K562 (cell line): ENCODE data around the gene DNAH3. TPM values are rescaled to one million over a fixed set of nuclear protein-coding genes. Genes with fewer than 3 reads are reported as not detected.

Source experiments
- ARID1B ChIP-seq: fragments of 450-650 bp; IDR thresholded peaks from 2 replicates; pipeline ENCODE4 v1.6.1; 2016; ENCODE audit warnings: antibody characterized with exemption, mild to moderate bottlenecking, inconsistent platforms
- CCAR2 ChIP-seq: fragments of 200-400 bp; formaldehyde crosslinking; IDR thresholded peaks from 2 replicates; pipeline ENCODE4 v1.6.1; 2017; ENCODE audit warnings: mild to moderate bottlenecking, low read depth, low read length
- CSDE1 ChIP-seq, 2 experiments: fragments of 450-650 bp; IDR thresholded peaks; 2 replicates each; pipeline ENCODE4 v1.6.1; 2016; ENCODE audit warnings: mild to moderate bottlenecking in 1 of 2
- KDM5B ChIP-seq: fragments of 200-600 bp; sonication (generic); IDR thresholded peaks from 2 replicates; pipeline ENCODE4 v1.6.1; 2012; ENCODE audit warnings: low read depth, mild to moderate bottlenecking, moderate library complexity, low read length, control low read depth, inconsistent platforms; ENCODE audit not compliant: insufficient replicate concordance
- KLF1 ChIP-seq: fragments of 450-650 bp; IDR thresholded peaks from 2 replicates; pipeline ENCODE4 v1.6.1; 2016; ENCODE audit warnings: missing genetic modification characterization, missing compliant biosample characterization
- L3MBTL2 ChIP-seq: fragments of 450-650 bp; IDR thresholded peaks from 2 replicates; pipeline ENCODE4 v1.6.1; 2016; ENCODE audit warnings: mild to moderate bottlenecking, moderate library complexity
- MEF2A ChIP-seq: IDR thresholded peaks from 2 replicates; pipeline ENCODE4 v1.6.1; 2011; ENCODE audit warnings: low read depth, mild to moderate bottlenecking, low read length, moderate library complexity; ENCODE audit not compliant: control insufficient read depth
- NCOR1 ChIP-seq: fragments of 450-650 bp; IDR thresholded peaks from 2 replicates; pipeline ENCODE4 v1.6.1; 2016; ENCODE audit warnings: mild to moderate bottlenecking, moderate library complexity
- SIN3B ChIP-seq: fragments of 450-650 bp; IDR thresholded peaks from 2 replicates; pipeline ENCODE4 v1.6.1; 2017; ENCODE audit warnings: low read depth, mild to moderate bottlenecking, moderate library complexity
- ZKSCAN3 ChIP-seq: fragments of 250-450 bp; sonication (Bioruptor Pico); IDR thresholded peaks from 2 replicates; pipeline ENCODE4 v1.4.0; 2020
- ZNF282 ChIP-seq: sonication (generic); formaldehyde crosslinking; IDR thresholded peaks from 2 replicates; pipeline ENCODE4 v1.8.1; 2023; ENCODE audit warnings: missing genetic modification reagents
- polyA plus RNA-seq, 8 experiments: library from polyadenylated mRNA; depleted of rRNA in 4 of 8; stranded (reverse) in 5 of 8; unstranded in 3 of 8; fragments of >200 nt; fragmentation: Nextera tagmentation in 2 of 8; fragmentation: Illumina TruSeq in 1 of 8; extraction: Ambion mirVana in 2 of 8; extraction: Trizol in 1 of 8; gene quantifications; 2 replicates each; pipeline versions ENCODE4 v1.2.1 to v1.2.3, GENCODE V29; 2011 to 2014; ENCODE audit warnings: inconsistent platforms in 1 of 8, missing spikeins in 1 of 8
- total RNA-seq, 7 experiments: library from RNA; depleted of rRNA in 6 of 7; stranded (reverse); fragments of >200 nt in 6 of 7; fragmentation: Illumina TruSeq in 2 of 7; extraction: Trizol in 2 of 7; gene quantifications; 2 replicates each; pipeline versions ENCODE4 v1.2.1 to v1.2.3, GENCODE V29; 2011 to 2021; ENCODE audit warnings: low replicate concordance in 1 of 7
- TF ChIP-seq, protein P1 (sequence below), 2 experiments: fragments of 150-350 bp in 1 of 2; IDR thresholded peaks; 2 replicates each; pipeline ENCODE4 v1.6.1; 2012 to 2016; ENCODE audit warnings: low read depth in 2 of 2, low read length in 2 of 2, mild to moderate bottlenecking in 1 of 2, moderate library complexity in 1 of 2
- TF ChIP-seq, protein P2 (sequence below): fragments of 450-650 bp; formaldehyde crosslinking; IDR thresholded peaks from 2 replicates; pipeline ENCODE4 v1.4.0; 2020; ENCODE audit warnings: mild to moderate bottlenecking, mixed read lengths

The DNAH3 gene
- total and polyA plus RNA-seq, 9 of the 15 experiments (the other 6 are each of a cell fraction or from before 2014, with no cell fraction given): 0.32 to 0.84 (median 0.44) TPM

DNA sequence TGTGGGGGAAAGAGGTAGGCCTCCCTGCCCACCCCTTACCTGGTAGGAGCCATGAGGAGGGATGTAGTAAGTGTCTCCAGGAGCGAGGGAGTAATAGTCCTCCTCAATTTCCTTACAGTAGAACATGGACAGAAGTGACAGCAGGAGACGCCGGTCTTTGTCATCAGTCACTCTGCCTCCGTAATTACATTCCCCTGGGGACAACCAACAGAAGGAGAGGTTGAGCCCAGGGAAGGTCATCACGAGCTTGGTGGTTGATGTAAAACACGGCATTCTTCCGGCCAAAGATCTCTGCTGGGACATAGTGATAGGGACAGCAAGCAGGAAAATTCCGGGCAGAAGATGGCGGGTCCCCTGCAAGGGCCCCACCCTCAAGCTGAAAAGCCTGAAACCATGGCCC is 202.2 kb downstream of the DNAH3 start (continued):
- TF ChIP-seq, protein P1, sequence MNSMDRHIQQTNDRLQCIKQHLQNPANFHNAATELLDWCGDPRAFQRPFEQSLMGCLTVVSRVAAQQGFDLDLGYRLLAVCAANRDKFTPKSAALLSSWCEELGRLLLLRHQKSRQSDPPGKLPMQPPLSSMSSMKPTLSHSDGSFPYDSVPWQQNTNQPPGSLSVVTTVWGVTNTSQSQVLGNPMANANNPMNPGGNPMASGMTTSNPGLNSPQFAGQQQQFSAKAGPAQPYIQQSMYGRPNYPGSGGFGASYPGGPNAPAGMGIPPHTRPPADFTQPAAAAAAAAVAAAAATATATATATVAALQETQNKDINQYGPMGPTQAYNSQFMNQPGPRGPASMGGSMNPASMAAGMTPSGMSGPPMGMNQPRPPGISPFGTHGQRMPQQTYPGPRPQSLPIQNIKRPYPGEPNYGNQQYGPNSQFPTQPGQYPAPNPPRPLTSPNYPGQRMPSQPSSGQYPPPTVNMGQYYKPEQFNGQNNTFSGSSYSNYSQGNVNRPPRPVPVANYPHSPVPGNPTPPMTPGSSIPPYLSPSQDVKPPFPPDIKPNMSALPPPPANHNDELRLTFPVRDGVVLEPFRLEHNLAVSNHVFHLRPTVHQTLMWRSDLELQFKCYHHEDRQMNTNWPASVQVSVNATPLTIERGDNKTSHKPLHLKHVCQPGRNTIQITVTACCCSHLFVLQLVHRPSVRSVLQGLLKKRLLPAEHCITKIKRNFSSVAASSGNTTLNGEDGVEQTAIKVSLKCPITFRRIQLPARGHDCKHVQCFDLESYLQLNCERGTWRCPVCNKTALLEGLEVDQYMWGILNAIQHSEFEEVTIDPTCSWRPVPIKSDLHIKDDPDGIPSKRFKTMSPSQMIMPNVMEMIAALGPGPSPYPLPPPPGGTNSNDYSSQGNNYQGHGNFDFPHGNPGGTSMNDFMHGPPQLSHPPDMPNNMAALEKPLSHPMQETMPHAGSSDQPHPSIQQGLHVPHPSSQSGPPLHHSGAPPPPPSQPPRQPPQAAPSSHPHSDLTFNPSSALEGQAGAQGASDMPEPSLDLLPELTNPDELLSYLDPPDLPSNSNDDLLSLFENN (IDR thresholded peaks at IDR 0.05; ENCODE audit: low read depth in 2 of 2, low read length in 2 of 2): no peak
- TF ChIP-seq CSDE1 (IDR thresholded peaks at IDR 0.05) (no peak), KLF1 (tag) (no peak), SIN3B (no peak), KDM5B (no peak), NCOR1 (no peak), CCAR2 (no peak), ZNF282 (CRISPR knock-in tag) (no peak), MEF2A (no peak), ARID1B (no peak), ZKSCAN3 (CRISPR knock-in tag) (no peak), L3MBTL2 (no peak)
- TF ChIP-seq, protein P2, sequence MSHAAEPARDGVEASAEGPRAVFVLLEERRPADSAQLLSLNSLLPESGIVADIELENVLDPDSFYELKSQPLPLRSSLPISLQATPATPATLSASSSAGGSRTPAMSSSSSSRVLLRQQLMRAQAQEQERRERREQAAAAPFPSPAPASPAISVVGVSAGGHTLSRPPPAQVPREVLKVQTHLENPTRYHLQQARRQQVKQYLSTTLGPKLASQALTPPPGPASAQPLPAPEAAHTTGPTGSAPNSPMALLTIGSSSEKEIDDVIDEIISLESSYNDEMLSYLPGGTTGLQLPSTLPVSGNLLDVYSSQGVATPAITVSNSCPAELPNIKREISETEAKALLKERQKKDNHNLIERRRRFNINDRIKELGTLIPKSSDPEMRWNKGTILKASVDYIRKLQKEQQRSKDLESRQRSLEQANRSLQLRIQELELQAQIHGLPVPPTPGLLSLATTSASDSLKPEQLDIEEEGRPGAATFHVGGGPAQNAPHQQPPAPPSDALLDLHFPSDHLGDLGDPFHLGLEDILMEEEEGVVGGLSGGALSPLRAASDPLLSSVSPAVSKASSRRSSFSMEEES (CRISPR knock-in tag): no peak
- TF ChIP-seq, all 486 proteins: peak for 4
